HG03060 (cell line): ENCODE measurements around the gene CAMK2D.
"Not testable (repeated sequence)": the region's sequence is repeated elsewhere in the genome, so short reads cannot be mapped to it uniquely, and the experiment has no call there.

ENCODE experiments used
- ATAC-seq: cut with Tn5 transposase; IDR thresholded peaks from one replicate; pipeline ENCODE4 v1.9.1; 2021; ENCODE audit warnings: low read depth, moderate number of reproducible peaks; ENCODE audit not compliant: unreplicated experiment

Gene CAMK2D

GRCh38 chr4:113733685-113734084 lies 27.9 kb downstream of the CAMK2D start:
- ATAC-seq: no peak

- ATAC-seq: no peak
Measured at GRCh38 chr4:113732967-113733527, 28.5 kb downstream of the CAMK2D start.

- ATAC-seq: no peak
Measured at GRCh38 chr4:113730467-113731216, 30.9 kb downstream of the CAMK2D start.

GRCh38 chr4:113727802-113728201 lies 33.7 kb downstream of the CAMK2D start:
- ATAC-seq: no peak

DNA sequence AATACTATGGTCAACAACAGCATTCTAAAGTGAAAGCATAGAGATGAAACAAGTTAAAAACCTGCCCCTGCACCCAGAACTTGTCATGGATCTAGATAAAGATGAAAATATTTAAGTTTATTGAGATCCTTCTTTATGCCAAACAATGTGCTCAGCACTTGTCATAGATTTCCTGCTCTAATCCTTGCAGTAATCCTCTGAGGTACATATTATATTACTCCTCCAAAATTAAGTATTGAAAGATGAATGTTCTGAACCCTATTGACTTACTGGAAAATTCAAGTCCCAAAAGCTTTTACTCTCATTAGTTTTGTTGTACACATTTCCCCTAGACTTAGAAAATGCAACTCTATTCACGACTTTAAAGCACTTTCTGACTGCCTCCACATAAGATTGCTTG lies 35.6 kb downstream of the CAMK2D start:
- ATAC-seq: no peak

DNA sequence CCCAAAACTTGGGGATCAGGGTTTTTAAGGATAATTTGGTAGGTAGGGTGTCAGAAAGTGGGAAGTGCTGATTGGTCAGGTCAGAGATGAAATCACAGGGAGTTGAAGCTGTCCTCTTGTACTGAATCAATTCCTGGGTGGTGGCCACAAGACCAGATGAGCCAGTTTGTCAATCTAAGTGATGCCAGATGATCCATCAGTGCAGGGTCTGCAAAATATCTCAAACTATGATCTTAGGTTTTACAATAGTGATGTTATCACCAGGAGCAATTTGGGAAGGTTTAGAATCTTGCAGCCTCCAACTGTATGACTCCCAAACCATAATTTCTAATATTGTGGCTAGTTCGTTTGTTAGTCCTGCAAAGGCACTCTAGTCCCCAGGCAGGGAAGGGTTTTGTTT lies 43.3 kb downstream of the CAMK2D start:
- ATAC-seq: no peak

DNA sequence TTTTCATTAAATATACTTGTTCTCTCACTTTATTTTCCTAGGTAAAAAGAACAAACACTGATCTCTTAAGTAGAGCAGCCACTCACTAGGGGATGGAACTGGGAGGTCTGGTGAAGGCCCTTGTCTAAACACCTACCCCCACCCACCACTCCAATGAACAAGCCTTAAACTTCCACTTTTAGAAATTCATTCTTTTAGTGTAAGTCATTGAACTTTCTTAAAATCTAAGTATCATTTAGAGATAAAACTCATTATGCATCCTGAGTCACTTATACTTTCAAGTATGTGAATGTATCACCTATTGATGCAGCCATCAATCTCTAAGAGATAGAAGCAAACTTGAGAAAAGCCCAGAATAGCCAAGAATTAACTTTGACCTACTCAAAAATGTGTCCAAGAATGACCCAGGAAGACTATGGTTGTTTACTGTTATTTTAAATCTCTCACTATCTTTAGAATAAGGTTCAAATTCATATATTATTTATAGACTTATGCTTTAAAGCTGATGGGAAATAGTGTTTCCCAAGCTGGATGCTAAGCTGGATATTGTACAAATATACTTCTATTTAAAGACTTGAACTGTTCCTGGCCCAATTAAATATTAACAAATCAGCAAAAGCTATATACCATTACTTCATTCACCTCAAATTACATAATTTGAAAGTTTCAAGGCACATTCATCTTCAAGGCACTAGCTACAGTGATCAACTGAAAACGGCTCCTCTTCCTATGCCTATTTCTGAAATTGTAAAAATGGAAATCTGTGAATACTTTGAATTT lies 49.5 kb downstream of the CAMK2D start:
- no peak for ATAC-seq

DNA sequence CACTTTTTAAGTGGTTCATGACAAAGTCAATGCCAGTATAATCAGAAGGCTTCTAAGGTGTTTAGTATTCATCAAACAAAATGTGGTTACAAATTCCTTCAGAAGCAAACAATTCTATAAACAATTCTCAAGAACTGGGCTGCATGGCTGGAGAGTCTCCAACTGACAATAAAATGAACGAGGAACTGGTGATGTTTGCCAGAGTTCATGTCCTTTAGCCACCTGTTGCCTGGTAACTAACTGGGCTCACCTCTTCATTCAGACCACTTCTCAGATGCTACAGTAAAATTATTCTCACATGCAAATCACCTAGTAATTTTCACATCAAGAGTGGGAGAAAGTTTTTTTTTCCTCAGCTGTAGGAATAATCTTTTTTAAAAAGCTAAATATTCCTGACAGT lies 53.3 kb downstream of the CAMK2D start:
- ATAC-seq: no peak

DNA sequence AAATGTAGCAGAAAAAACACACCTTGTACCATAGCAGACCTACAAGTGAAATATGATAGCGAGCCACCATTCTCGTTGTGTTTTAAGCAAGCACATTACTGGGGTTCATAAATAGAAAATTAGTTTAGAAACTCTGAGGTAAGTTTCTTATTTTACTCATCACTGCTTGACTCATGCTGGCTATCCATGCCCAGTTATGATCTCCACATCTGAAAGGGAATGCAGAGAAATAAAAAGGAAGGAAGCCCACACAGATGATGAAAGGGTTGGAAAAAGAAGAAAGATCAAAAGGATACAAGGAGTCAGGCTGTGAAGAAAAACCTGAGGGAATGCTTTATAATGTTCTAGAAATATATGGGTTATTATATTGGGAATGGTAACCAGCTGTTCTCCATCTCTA lies 54.5 kb downstream of the CAMK2D start:
- ATAC-seq: no peak

- not testable (repeated sequence) for ATAC-seq
Measured at GRCh38 chr4:113705097-113705496, 56.4 kb downstream of the CAMK2D start.

GRCh38 chr4:113702596-113702995 lies 58.9 kb downstream of the CAMK2D start:
- ATAC-seq: not testable (repeated sequence)

DNA sequence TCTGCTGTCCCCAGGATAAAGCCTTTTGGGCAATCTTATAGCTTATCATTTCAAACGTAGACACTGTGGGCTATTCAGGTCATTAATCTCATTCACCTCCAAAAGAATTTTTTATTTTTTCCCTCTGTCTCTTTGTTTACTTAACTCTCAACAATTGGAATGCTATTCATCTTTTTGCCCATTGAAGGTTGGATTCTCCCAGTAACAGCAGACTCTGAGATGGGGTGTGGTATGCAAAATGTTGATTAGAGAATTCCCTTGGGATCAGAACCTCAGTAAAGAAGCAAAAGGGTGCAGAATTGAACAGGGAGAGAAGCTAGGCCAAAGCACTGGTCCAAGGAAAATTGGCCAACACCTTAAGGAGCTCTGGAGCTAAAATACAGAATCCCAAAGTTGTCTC lies 60.4 kb downstream of the CAMK2D start:
- ATAC-seq: no peak

DNA sequence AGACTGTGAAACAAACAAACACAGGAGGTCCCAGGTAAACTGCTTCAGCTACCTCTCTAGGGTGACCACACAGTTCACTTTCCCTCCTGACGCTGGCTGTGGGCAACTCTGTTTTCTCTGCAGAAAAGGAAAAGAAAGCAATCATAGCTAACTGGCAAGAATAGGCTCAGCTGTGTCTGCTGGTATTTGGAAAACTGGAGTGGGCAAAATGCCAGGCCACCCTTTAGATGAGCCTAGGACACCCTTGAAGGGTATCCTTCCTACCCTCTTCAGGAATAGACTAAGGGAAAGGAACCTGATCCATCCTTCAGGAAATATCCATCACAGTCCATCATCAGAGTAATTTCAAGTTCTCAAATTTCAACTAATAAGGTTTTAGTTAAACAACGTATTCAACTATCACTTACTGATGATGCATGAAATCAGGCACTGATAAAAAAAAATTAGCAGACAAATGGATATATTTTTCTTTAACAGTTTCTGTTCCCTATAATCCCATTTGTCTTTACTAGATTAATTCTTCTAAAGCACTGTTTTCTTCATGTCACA lies 60.9 kb downstream of the CAMK2D start:
- no peak for ATAC-seq

GRCh38 chr4:113699772-113700171 lies 61.8 kb downstream of the CAMK2D start:
- no peak for ATAC-seq

GRCh38 chr4:113697429-113697828 lies 64.1 kb downstream of the CAMK2D start:
- ATAC-seq: no peak

DNA sequence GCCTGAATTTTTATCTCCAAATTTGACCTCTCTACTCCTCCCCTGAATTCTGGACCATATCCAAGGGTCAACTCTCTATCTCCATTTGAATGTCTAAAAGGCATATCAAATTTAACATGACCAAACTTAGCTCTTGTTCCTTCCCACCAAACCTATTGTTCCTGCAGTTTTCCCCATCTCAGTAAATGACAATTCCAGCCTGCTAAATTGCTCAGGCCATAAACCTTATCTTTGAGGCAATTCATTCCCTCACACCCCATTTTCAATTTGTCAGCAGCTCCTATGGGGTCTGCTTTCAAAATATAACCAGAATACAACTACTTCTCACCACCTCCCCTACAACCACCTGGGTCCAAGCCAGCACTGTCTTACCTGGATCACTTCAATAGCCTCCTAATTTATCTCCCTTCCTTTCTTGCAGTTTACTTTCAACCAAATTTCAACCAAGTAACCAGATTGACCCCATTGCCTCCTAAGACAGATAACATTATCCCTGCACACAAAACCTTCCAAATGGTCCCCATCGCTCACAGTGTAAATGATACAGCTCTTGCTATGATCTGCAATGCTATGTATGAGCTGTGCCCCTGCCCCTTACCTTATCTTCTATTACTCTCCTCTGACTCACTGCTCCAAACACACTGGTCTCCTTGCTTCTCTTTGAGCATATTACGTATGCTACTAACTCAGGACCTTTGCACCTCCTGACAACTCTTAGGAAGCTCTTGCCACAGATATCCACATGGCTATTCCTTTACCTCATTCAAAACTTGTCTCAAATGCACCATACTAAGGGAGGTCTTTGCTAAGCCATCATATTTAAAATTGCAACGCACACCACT lies 66.0 kb downstream of the CAMK2D start:
- no peak for ATAC-seq

DNA sequence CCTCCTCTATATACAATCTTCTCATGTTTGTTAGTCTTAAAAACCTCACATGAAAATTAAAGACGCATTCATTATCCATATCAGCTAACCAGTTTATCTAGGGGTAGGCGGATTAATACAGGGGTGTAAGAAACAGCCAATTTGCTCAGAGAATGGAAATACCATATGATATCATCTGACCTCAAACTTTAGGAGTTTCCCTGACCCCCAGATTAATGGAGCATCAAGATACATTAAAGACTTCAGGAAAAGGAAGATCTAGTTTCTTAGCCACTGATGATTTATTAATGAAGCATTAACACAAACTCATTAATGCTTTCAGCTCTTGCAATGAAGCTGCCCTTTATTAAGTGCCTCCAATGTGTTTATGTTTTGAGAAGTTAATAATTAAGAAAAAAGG lies 67.5 kb downstream of the CAMK2D start:
- no peak for ATAC-seq

DNA sequence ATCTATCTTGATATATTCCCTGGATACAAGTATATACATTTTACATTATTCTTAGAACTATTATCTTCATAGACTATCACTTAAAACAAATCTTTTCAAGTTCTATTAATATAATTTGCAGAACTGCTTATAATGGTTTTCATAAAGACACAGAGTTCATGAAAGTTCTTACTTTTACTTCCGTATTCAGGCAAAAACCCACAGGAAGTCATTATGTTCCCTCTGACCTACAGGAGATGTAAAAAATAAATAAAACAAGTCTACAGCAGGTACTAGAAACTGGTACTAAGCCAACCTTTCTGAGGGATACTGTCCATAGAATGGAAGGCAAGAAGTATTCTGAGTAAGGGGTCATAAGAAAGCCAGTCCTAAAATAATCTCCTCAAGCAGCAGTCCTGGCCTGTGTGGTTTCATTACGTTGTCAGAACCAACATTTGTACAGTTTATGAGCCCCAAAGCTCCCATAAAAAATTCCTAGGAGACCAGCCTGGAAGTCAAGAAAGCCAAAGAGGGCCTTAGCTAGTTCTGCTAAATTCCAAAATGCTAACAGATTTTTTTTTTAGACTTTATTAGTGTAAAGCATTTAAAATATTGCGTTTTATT lies 68.6 kb downstream of the CAMK2D start:
- no peak for ATAC-seq

DNA sequence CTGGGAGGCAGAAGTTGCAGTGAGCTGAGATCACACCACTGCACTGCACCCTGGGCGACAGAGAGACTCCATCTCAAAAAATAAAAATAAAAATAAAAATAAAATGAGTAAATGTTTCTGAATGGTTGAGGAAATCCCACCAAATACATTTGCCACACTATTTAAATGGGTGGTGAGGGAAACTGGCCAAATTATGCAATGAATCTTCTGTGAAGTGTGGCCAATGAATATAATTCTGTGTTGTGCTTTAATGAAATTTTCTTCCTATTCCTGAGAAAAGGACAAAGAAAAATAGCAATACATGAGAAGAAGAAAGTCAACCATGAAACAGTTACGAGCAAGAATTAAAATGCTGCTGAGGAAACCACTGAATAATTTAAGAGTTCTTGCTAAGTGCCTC lies 69.9 kb downstream of the CAMK2D start:
- no peak for ATAC-seq

DNA sequence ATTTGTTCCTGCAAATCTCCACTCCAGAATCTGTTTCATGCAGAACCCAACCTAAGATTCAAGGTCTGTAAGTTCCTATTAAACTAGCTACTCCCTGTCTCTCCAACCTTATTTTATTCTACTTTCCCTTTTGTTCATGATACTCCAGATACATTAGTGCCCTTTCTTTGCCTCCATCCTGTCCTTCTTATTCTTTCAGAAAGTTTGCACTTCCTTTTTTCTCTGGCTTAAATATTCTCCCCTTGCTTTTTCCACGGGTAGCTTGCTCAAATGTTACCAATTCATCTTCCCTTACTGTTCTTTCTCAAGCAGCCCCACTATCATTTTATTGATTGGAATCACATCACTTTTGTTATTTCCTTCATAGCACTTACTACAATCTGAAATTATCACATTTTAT lies 72.1 kb downstream of the CAMK2D start:
- no peak for ATAC-seq
